Caco-2 (cell line): ENCODE results near the gene CHRM1. TPM values are rescaled to one million over a fixed set of nuclear protein-coding genes. Genes with fewer than 3 reads are reported as not detected.

Source experiments
- BruUV-seq: library from RNA; stranded (reverse); fragments of 400-500 nt; replicated peaks from 2 replicates; lab custom pipeline; 2021; lab: Mats Ljungman, UMichigan
- CTCF ChIA-PET: fragments of 300-600 bp; sonication (Branson Sonifier 250); formaldehyde crosslinking; loops from one replicate; lab custom pipeline; 2022; ENCODE audit warnings: antibody characterized with exemption; lab: Charles Lee
- POLR2A ChIA-PET: fragments of 300-600 bp; sonication (Branson Sonifier 250); formaldehyde crosslinking; loops from one replicate; lab custom pipeline; 2022; ENCODE audit warnings: antibody characterized with exemption; lab: Charles Lee
- DNase-seq, 2 experiments: peaks; one replicate each; pipeline versions ENCODE4 v3.0.0 to v3.0.0-alpha.2; 2020 to 2022
- H3K27me3 ChIP-seq: replicated peaks from 2 replicates; pipeline ENCODE4 v1.6.0; 2011; ENCODE audit warnings: low read length; ENCODE audit not compliant: control insufficient read depth, insufficient read depth
- H3K36me3 ChIP-seq: 2 replicates; pipeline ENCODE4 v1.5.1; 2011; ENCODE audit warnings: low read length; ENCODE audit not compliant: control insufficient read depth, insufficient read depth
- H3K4me1 ChIP-seq: fragments of 250-450 bp; sonication (Bioruptor Pico); 2 replicates; pipeline ENCODE4 v1.5.1; 2020; ENCODE audit warnings: mild to moderate bottlenecking
- H3K4me3 ChIP-seq: 2 replicates; pipeline ENCODE4 v1.5.1; 2011; ENCODE audit warnings: low read depth, mild to moderate bottlenecking, control low read depth, low read length
- H3K9me3 ChIP-seq: fragments of 250-450 bp; sonication (Bioruptor Pico); 2 replicates; pipeline ENCODE4 v1.5.1; 2020; ENCODE audit warnings: mild to moderate bottlenecking, moderate library complexity
- H3K27ac Mint-ChIP-seq: one replicate; pipeline ENCODE4 v1.8.0; 2022; ENCODE audit warnings: mixed read lengths; ENCODE audit not compliant: unreplicated experiment
- H3K27me3 Mint-ChIP-seq: one replicate; pipeline ENCODE4 v1.8.0; 2022; ENCODE audit warnings: mixed read lengths; ENCODE audit not compliant: insufficient read depth, unreplicated experiment
- H3K36me3 Mint-ChIP-seq: one replicate; pipeline ENCODE4 v1.8.0; 2022; ENCODE audit warnings: mild to moderate bottlenecking, mixed read lengths; ENCODE audit not compliant: insufficient read depth, unreplicated experiment
- H3K4me1 Mint-ChIP-seq: one replicate; pipeline ENCODE4 v1.8.0; 2022; ENCODE audit warnings: low read depth, mixed read lengths; ENCODE audit not compliant: unreplicated experiment
- H3K4me3 Mint-ChIP-seq: one replicate; pipeline ENCODE4 v1.8.0; 2022; ENCODE audit warnings: mild to moderate bottlenecking, moderate library complexity, mixed read lengths; ENCODE audit not compliant: unreplicated experiment
- H3K9me3 Mint-ChIP-seq: one replicate; pipeline ENCODE4 v1.8.0; 2022; ENCODE audit warnings: mixed read lengths; ENCODE audit not compliant: unreplicated experiment
- CTCF ChIP-seq, 2 experiments: fragments of 200-600 bp in 1 of 2; IDR thresholded peaks; 1 replicate in 1 of 2; 2 replicates in 1 of 2; pipeline versions ENCODE4 v1.5.1 to v1.8.0; 2011 to 2022; ENCODE audit warnings: antibody characterized with exemption in 1 of 2, control low read depth in 1 of 2, inconsistent platforms in 1 of 2, low read depth in 1 of 2, low read length in 1 of 2, mild to moderate bottlenecking in 1 of 2, moderate library complexity in 1 of 2; ENCODE audit not compliant: insufficient read depth in 1 of 2, severe bottlenecking in 1 of 2, unreplicated experiment in 1 of 2
- intact Hi-C: fragments of 100-400 bp; cut with micrococcal nuclease; formaldehyde crosslinking; loops from one replicate; pipeline ENCODE4 v1.10.0; 2022; ENCODE audit not compliant: unreplicated experiment
- total RNA-seq: library from RNA; stranded (reverse); gene quantifications from 2 replicates; pipeline ENCODE4 v1.2.3, GENCODE V29; 2022

Gene CHRM1
- total RNA-seq, 1 experiment from 2014 or later, result not detected

GRCh38 chr11:62926680-62927455 is 5.7 kb upstream of the CHRM1 start:
- Mint-ChIP-seq H3K27ac (no peak overlapping the region), H3K4me1 (peaks cover 15% of the 10 kb centered on the region), H3K9me3 (no peaks in the 10 kb centered on the region), H3K27me3 (no peaks in the 10 kb centered on the region), H3K36me3 (no peaks in the 10 kb centered on the region), H3K4me3 (no peak overlapping the region)
- Histone ChIP-seq H3K4me1 (peaks cover 22% of the 10 kb centered on the region), H3K4me3 (no peak overlapping the region), H3K36me3 (no peaks in the 10 kb centered on the region), H3K27me3 (no peaks in the 10 kb centered on the region), H3K9me3 (no peaks in the 10 kb centered on the region)
- no peak for DNase-seq
- no TSS peak for BruUV-seq
- CTCF ChIA-PET, result no interaction called here
- TF ChIP-seq CTCF (IDR thresholded peaks at IDR 0.05; ENCODE audit: insufficient read depth in 1 of 2, low read depth in 1 of 2, low read length in 1 of 2, severe bottlenecking in 1 of 2, unreplicated experiment in 1 of 2), result no peak
- intact Hi-C loops, result no loop called here
- POLR2A ChIA-PET, result no interaction called here

GRCh38 chr11:62925745-62926679 is 4.8 kb upstream of the CHRM1 start:
- CTCF ChIA-PET, result no interaction called here
- H3K27ac Mint-ChIP-seq, result no peak overlapping the region
- POLR2A ChIA-PET, result no interaction called here

More at GRCh38 chr11:62925745-62926679, 4.8 kb upstream of the CHRM1 start:
- H3K27me3 Mint-ChIP-seq, result no peaks in the 10 kb centered on the region
- no peak overlapping the region for H3K4me3 ChIP-seq
- no peaks in the 10 kb centered on the region for H3K9me3 ChIP-seq
- no peaks in the 10 kb centered on the region for H3K9me3 Mint-ChIP-seq
- intact Hi-C loops, result no loop called here
- BruUV-seq, result no TSS peak
- H3K4me1 Mint-ChIP-seq, result peaks cover 10% of the 10 kb centered on the region
- no peak for DNase-seq
- no peaks in the 10 kb centered on the region for H3K36me3 Mint-ChIP-seq
- no peak overlapping the region for H3K4me3 Mint-ChIP-seq
- H3K27me3 ChIP-seq, result no peaks in the 10 kb centered on the region
- H3K4me1 ChIP-seq, result peaks cover 14% of the 10 kb centered on the region
- H3K36me3 ChIP-seq, result no peaks in the 10 kb centered on the region
- no peak for TF ChIP-seq CTCF (IDR thresholded peaks at IDR 0.05; ENCODE audit: insufficient read depth in 1 of 2, low read depth in 1 of 2, low read length in 1 of 2, severe bottlenecking in 1 of 2, unreplicated experiment in 1 of 2)
